Measurements from ENCODE around the gene ANO10.
"Not testable (repeated sequence)": the region's sequence is repeated elsewhere in the genome, so short reads cannot be mapped to it uniquely, and the experiment has no call there.

ANO10 gene
- 6.8 to 8.9 (median 7.9) reads per million in 3 experiments for total RNA-seq

- DNase-seq = peak; percentile 90
Measured at GRCh38 chr3:43621656-43622432, at the start of gene ANO10. Gene ANO10, minus strand, starts transcription at chr3:43622011. Its CDS starts 16,159 bp downstream, at chr3:43605852.

GRCh38 chr3:43670635-43671522 is 49.1 kb upstream of the ANO10 start:
- DNase-seq = no peak

- DNase-seq = not testable (repeated sequence)
Measured at GRCh38 chr3:43665011-43665410, 43.2 kb upstream of the ANO10 start.

GRCh38 chr3:43661376-43661775 is 39.6 kb upstream of the ANO10 start:
- DNase-seq = not testable (repeated sequence)

- DNase-seq = no peak
Measured at GRCh38 chr3:43659250-43659880, 37.6 kb upstream of the ANO10 start.

GRCh38 chr3:43656390-43656789 is 34.6 kb upstream of the ANO10 start:
- not testable (repeated sequence) for DNase-seq

GRCh38 chr3:43650345-43650744 is 28.5 kb upstream of the ANO10 start:
- no peak for DNase-seq

- DNase-seq = no peak
Measured at GRCh38 chr3:43649365-43649968, 27.7 kb upstream of the ANO10 start.

GRCh38 chr3:43648957-43649356 is 27.1 kb upstream of the ANO10 start:
- no peak for DNase-seq

GRCh38 chr3:43647331-43648166 is 25.7 kb upstream of the ANO10 start:
- DNase-seq = no peak

- DNase-seq = no peak
Measured at GRCh38 chr3:43644443-43644842, 22.6 kb upstream of the ANO10 start.

GRCh38 chr3:43641306-43642114 is 19.7 kb upstream of the ANO10 start:
- no peak for DNase-seq

GRCh38 chr3:43640681-43641080 is 18.9 kb upstream of the ANO10 start:
- DNase-seq = no peak

GRCh38 chr3:43638594-43639447 is 17.0 kb upstream of the ANO10 start:
- peak; percentile 16 for DNase-seq

GRCh38 chr3:43637702-43638101 is 15.9 kb upstream of the ANO10 start:
- no peak for DNase-seq

GRCh38 chr3:43632986-43633385 is 11.2 kb upstream of the ANO10 start:
- no peak for DNase-seq

- DNase-seq = no peak
Measured at GRCh38 chr3:43632269-43632733, 10.5 kb upstream of the ANO10 start.

- DNase-seq = no peak
Measured at GRCh38 chr3:43629741-43630140, 7.9 kb upstream of the ANO10 start.

GRCh38 chr3:43629257-43629656 is 7.4 kb upstream of the ANO10 start:
- no peak for DNase-seq

GRCh38 chr3:43627360-43627759 is 5.5 kb upstream of the ANO10 start:
- peak; percentile 3 for DNase-seq
